GM21423 (cell line): ENCODE results near the gene SHISAL1.
A peak's percentile ranks its signal among the peaks of the same experiment; 100 is the strongest.
"Not testable (repeated sequence)": the region's sequence is repeated elsewhere in the genome, so short reads cannot be mapped to it uniquely, and the experiment has no call there.

ENCODE experiments used
- ATAC-seq: cut with Tn5 transposase; IDR thresholded peaks from one replicate; pipeline ENCODE4 v1.9.1; 2021; ENCODE audit warnings: mild to moderate bottlenecking, moderate library complexity; ENCODE audit not compliant: unreplicated experiment

SHISAL1 gene

GRCh38 chr22:44329179-44329796 lies 16.5 kb upstream of the SHISAL1 start:
- peak; percentile 74 for ATAC-seq

GRCh38 chr22:44328762-44329161 lies 16.0 kb upstream of the SHISAL1 start:
- ATAC-seq, result no peak

GRCh38 chr22:44328326-44328725 lies 15.6 kb upstream of the SHISAL1 start:
- no peak for ATAC-seq

GRCh38 chr22:44326491-44326885 lies 13.7 kb upstream of the SHISAL1 start:
- ATAC-seq, result no peak

- ATAC-seq, result no peak
These were observed 13.2 kb upstream of the SHISAL1 start for GRCh38 chr22:44325718-44326490.

DNA sequence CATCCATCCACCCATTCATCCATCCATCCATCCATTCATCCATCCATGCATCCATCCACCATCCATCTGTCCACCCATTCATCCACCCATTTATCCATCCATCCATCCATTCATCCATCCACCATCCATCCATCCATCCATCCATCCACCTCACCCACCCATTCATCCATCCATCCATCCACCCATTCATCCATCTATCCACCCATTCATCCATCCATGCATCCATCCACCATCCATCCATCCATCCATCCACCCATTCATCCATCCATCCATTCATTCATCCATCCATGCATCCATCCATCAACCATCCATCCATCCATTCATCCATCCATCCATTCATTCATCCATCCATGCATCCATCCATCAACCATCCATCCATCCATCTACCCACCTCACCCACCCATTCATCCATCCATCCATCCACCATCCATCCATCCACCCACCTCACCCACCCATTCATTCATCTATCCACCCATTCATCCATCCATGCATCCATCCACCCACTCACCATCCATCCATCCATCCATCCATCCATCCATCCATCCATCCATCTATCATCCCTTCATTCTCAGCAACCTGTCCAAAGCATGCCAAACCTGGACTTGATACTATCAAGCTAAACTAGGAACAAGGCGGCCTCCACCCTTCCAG lies 10.5 kb upstream of the SHISAL1 start:
- ATAC-seq, result not testable (repeated sequence)

- no peak for ATAC-seq
These were observed 6.9 kb upstream of the SHISAL1 start for GRCh38 chr22:44319685-44320084.

GRCh38 chr22:44318751-44319150 lies 6.0 kb upstream of the SHISAL1 start:
- ATAC-seq, result no peak

DNA sequence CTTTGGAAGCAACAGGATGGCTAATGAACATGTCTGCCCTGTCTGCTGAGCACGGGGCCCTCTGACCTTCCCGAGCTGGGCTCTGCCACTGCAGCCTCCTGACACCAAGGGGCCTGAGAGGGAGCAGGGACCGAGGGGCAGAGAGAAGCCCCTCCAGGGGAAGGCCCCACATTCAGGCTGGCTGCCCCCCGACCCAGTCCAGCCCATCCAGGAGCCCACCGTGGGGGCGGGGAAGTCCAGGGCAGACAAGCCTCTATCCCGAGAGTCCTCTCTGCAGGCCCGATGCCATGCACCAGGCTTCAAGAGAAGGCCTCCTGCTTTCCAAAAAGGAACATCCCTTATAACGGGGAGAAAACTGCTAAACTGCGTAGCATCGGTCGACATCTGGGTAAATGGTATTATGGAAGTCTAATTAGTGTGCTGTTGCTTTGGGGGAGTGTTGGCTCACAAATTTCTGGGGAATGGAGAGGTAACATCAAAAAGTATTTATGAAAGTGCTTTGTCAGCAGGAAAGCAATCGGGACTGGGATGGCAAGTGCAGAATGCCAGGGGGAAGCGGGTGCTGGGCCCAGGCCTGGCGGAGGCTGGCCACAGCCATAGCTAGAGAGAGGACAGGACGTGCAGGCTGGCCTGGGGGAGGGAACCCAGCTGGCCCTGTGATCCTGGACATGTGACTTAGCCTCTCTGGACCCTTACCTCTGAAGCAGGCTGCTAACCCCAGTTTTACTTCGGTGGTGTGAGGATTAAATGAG lies 5.3 kb upstream of the SHISAL1 start:
- no peak for ATAC-seq

- no peak for ATAC-seq
These were observed 4.3 kb upstream of the SHISAL1 start for GRCh38 chr22:44317123-44317444.

DNA sequence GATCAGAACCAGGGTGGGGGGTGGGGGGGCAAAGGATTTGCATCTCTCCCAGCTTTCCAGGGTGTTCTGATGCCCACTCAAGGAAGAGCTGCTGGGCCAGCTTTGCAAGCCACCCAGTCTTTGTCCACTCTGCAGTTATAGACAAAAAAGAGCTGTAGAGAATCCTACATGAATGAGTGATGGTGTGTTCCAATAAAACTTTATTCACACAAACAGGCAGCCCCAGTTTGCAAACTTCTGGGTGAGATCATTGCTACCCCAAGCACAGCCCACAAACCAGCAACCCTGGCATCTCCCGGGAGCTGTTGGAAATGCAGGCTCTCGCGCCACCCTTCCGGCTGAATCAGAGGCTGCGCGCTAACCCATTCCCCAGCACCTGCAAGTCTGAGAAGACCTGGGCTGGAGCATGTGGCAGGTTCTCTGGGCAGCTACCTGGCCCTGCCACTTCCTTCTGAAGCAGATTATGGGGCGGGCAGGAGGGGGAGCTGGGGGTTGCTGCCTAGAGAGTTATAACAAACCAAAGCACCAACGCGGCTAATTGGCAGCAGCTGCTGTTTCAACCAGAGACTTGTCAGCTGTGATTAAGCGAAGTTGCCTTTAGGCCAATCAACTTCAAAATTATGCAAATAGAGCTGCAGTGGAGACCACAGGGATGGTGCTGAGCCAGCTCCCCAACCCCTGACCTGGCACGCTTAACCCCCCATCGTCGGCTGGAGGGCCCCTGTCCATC lies 3.8 kb upstream of the SHISAL1 start:
- no peak for ATAC-seq

DNA sequence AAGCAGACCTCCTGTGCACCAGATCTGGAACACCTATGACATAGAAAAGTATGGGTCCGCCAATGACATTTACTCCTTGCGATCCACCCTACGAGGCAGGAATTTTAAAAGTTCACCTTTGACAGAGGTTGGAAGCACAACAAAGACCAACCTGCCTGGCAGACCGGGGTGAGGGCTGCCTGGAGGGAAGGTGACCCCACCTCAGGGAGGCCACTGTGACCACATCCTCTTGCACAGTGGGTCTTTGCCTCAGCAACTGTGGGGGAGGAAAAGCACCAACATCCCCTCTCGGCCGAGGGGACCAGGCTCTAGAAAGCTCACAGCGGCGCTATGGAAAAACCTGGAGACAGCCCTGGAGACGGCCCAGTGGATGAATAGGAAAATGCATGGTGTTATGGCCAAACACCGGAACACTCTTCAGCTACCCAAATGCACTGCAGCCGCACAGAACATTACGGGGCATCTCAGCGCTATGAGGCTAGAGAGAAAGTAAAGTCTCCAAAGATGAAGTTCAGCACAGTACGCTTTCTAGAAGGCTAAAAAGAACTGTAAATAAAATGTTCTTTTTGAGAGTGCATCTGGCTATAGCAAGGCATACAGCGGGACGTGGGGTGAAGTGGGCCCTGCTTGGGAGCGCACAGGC lies 1.8 kb upstream of the SHISAL1 start:
- no peak for ATAC-seq

DNA sequence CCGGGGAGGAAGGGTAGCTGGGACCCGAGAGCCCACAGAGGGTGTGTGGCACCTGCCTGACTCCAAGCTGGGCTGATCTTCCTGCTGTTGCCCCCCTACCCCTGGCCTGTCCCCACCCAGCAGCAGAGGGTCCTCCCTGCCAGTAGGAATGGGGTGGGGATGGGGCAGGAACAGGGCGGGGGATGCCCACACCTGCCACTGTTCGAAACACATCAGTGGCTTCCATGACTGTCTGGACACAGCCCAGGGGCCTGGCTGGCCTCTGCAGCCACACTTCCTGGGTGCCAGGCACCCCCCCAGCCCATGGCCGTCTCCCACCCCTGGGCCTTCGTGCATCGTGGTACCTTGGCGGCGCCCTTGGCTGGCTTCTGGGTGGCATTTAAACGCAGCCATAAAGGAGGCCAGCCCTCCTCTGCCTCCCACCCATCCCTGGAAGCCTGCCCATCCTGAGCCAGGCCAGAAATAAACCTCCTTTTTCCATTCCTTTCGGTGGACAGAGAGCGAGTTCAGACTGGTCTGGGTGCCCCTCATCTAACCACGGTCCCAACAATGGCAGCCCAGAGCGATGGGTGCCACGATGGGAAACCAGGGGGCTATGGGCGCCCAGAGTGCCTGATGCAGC lies 745 bp upstream of the SHISAL1 start:
- ATAC-seq, result no peak

GRCh38 chr22:44311855-44312170 lies 938 bp downstream of the SHISAL1 start:
- ATAC-seq, result no peak

DNA sequence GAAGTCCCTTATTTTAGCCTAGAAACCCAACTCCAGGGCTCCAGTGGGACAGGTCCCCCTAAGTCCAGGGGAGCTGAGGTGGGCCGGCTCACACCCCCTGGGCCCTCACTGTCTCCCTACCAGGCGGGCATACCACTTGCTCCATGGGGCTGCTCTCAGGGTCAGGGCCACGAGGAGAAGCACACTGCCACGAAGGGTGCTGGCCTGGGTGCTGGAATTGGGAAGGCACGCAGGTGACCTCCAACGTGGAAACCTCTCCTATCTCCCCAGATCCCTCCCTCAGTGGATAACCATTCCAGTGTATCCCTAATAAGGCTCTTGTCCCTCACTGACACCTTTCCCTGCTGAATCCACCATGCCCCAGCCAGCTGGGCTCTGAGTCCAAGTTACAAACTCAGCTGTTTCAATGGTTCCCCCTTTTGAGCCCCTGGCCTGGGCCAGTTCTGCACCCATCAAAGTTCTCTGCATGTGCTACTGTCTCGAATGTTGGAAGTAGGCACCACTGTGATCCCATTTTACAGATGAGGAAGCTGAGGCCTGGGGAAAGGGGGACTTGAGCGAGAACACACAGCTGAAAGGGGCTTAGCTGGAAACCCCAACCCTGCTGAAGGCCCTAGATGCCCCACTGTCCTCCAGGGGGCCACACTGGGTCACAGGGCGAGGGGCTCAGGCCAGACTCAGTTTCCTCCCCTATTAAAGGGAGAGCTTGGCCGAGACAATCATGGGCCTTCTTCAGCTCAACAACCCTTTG lies 1.5 kb downstream of the SHISAL1 start:
- no peak for ATAC-seq

DNA sequence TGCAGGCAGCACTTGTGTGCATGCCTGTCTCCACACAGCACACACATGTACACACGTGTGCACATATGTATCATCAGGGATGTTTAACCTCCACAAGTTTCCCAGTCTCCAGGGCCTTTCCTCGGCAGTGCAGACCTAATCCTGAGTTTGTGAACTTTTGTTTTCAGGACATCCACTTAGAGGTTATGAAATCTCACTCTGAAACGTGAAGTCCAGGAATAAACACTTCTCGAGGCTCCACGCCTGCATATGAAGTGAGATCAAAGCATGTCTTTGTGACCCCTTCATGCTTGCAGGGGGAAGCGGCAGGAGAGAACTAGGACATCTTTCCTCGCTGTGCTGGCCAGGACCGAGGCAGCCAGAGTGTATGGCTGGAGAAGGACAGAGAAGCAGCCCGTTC lies 3.1 kb downstream of the SHISAL1 start:
- ATAC-seq, result no peak

DNA sequence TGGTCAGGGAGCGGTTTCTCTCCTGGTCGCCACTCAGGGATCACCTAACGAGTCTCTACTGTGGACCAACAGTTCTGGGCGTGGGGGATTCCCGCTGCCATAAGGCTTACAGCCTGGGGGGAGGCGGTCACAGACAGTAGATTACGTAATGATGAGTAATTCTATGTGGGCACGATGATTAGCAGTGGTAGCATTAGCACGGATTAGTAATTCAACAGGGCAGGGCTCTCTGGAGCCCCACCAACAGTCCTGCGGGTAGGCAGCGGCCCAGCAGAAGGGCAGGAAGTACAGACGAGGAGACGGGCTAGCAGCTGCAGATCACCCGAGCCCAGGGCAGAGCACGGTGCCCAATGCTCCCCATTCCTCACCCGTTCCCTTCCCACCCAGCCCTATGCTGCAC lies 3.6 kb downstream of the SHISAL1 start:
- no peak for ATAC-seq

DNA sequence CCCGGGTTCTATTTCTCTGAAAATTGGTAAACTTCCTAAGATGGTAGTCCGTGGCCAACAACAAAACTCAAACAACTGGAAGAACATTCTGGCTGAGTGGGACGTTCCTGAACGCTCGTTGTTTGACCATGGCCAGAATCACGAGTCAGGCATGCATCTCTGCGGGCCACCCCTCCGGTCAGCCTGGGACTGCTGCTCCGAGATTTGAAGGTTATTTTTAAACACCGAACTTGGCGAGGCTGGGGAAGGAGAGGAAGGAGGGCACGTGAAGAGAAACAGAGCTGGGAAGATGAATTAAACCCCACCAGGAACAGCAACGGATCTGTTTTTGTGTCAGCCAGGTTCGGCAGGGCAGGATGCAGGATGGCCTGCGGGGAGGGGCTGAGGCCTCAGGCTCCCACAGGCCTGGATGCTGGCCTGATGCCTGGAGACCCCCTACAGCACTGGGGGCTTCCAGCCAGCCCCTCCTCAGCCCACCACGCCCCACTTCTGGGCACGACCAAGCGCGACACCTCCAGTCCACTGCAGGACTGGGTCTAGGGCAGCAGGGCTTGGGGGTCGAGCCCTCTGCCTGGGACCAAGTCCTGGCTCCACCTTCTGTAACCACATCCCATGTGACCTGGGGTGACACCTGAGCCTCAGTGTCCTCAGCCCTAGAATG lies 5.1 kb downstream of the SHISAL1 start:
- no peak for ATAC-seq

DNA sequence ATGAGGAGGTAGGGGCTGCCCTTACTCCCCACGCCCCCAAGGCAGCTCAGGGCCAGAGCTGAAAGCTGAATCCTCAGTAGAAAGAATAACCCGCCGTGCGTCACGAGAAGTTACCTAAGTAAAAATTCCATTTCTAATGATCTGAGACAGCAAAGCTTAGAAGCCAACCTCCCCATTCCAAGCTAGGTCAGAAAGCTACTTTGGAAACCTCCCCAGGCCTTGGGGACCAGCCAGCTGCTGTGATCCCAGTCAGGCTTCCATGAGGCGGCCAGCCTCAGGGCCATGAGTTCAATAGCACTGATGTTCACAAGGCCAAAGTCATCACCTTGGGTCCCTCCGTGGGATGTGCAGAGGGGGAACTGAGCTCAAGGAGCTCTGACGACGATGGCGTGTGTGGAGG lies 6.9 kb downstream of the SHISAL1 start:
- ATAC-seq, result no peak
